Mononuclear cell (primary cell): ENCODE results near the gene AMBP. TPM values are rescaled to one million over a fixed set of nuclear protein-coding genes. Genes with fewer than 3 reads are reported as not detected.

ENCODE experiments used
- H3K27me3 ChIP-seq: 2 replicates; pipeline ENCODE4 v1.6.0; 2011; ENCODE audit warnings: low read length, control low read depth; ENCODE audit not compliant: insufficient read depth
- H3K4me1 ChIP-seq: 2 replicates; pipeline ENCODE4 v1.5.1; 2011; ENCODE audit warnings: mild to moderate bottlenecking, low read length, control low read depth; ENCODE audit not compliant: insufficient read depth
- H3K4me3 ChIP-seq: 2 replicates; pipeline ENCODE4 v1.5.1; 2011; ENCODE audit warnings: mild to moderate bottlenecking, low read length, moderate library complexity
- H3K9me3 ChIP-seq: 2 replicates; pipeline ENCODE4 v1.5.1; 2011; ENCODE audit warnings: low read depth, mild to moderate bottlenecking, control low read depth, low read length
- total RNA-seq: library from RNA; depleted of rRNA; stranded (reverse); fragments of >200 nt; gene quantifications from one replicate; pipeline ENCODE4 v1.2.3, GENCODE V29; 2012

The AMBP gene
- total RNA-seq, 1 donor: not detected

DNA sequence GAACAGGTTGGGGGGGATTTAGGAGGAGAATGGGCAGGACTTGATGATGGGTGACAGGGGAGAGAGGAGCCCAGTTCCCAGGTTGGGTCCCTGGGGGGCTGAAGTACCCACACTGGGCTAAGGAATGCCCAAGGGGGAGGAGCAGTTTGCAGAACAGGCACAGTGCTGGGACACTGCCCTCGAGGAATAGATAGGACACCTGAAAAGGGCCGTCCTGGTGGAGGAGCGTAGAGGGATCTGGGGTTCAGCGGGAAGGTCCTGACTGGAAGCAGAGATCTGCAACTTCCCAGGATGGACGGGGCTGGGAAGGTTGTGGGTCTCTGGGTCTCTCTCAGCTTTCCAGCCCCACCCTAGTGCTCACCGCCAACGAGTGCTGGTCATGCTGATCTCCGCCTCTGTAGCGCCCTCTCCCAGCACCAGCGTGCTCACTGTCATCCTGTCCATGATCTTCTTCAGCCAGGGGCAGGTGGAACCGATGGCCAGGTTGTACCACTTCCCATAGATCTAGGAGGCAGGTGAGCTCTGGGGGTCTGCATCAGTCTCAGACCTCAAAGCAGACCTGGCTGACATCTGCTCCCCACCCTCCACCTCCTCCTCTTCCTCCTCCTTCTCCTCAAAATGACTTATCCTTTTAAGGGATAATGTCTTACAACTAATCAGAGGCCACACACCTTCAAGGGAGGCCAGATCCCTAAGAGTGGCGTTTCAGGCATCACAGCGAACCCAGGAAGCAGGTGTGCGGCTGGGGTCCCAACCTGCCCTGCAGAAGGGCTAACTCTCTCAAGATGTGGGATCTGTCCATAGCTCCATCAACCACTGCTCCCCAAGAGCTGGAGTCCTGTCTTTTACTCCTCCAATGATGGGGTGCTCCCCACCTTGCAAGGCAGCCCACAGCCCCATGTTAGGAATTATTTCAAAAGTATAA, 1.6 kb downstream of the AMBP start:
- H3K4me1 ChIP-seq: no peaks in the 10 kb centered on the region
- no peaks in the 10 kb centered on the region for H3K9me3 ChIP-seq
- H3K4me3 ChIP-seq: no peak overlapping the region
- no peaks in the 10 kb centered on the region for H3K27me3 ChIP-seq

GRCh38 chr9:114075602-114076001, 2.5 kb downstream of the AMBP start:
- H3K27me3 ChIP-seq: no peaks in the 10 kb centered on the region
- H3K9me3 ChIP-seq: no peaks in the 10 kb centered on the region
- H3K4me3 ChIP-seq: no peak overlapping the region
- no peaks in the 10 kb centered on the region for H3K4me1 ChIP-seq

DNA sequence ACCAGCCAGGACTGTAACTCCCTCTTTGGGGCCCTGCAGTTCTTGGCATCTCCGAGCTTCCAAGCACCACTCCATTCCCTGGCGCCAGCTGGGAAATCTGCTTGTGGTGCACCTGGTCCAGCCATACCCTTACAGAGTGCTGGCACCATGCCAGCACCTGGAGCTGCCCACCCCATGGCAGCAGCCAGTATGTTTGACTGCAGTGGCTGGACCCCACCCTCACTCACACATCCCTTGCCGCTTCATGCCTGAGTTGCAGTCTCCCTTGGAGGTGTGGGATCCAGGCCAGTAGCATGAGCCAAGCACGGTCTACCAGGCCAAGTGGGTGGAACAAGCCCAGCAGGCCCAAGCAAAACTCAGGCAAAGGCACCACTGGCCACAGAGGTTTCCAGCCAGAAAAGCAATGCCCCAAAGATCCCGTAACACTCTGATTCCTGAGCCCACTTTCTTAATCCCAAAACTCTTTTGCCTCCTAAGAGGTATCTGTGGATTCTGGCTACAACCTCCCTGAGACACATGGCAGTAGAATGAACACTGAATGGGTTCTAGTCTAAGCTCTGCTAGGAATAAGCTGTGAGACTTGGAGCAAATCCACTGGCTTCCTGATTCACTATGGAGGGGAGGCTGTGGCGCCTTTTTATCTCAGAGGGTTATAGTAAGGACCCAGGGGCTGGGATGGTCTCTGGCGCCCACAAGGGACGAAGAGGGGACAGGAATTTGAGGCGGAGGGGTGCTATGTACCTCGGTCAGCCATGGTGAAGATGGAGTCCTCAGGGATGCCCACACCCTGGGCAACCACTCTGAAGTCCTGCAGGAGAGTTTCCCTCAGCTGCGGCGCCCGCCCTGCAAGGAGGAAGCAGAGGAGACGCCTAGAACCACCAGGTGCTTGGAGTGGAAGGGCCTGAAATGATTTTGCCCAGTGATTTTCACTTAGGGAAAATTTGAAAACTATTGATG, 5.6 kb downstream of the AMBP start:
- Histone ChIP-seq H3K4me1 (no peaks in the 10 kb centered on the region), H3K9me3 (no peaks in the 10 kb centered on the region), H3K27me3 (no peaks in the 10 kb centered on the region), H3K4me3 (no peak overlapping the region)

DNA sequence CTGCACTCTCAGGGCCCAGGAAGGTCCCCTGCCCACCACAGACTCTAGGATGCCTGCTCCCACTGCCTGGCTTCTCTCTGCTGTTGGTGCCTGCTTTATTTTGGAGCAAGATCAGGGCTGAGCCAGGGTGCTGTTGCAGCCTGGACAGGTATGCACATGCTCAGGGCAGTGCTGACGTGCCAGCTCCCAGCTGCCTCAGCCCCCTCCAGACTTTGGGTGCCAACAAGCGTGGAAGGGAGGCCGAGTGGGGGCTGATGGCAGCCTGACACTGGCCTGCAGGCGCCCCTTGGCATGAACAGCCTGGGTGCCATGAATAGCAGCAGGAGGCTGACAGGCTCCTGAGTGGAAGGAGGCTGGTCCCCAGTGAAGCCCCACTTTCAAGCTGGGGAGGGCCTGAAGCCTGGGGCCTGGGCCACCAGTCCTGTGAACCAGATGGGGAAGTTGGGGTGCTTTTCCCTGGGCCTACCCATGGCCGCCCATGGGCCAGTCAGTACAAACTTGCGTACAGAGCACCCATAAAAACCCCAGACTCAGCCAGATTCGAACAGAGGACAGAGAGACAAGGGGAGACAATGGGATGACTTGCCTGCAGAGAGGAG, 6.8 kb downstream of the AMBP start:
- no peak overlapping the region for H3K4me3 ChIP-seq
- H3K27me3 ChIP-seq: no peaks in the 10 kb centered on the region
- no peaks in the 10 kb centered on the region for H3K9me3 ChIP-seq
- H3K4me1 ChIP-seq: no peaks in the 10 kb centered on the region

DNA sequence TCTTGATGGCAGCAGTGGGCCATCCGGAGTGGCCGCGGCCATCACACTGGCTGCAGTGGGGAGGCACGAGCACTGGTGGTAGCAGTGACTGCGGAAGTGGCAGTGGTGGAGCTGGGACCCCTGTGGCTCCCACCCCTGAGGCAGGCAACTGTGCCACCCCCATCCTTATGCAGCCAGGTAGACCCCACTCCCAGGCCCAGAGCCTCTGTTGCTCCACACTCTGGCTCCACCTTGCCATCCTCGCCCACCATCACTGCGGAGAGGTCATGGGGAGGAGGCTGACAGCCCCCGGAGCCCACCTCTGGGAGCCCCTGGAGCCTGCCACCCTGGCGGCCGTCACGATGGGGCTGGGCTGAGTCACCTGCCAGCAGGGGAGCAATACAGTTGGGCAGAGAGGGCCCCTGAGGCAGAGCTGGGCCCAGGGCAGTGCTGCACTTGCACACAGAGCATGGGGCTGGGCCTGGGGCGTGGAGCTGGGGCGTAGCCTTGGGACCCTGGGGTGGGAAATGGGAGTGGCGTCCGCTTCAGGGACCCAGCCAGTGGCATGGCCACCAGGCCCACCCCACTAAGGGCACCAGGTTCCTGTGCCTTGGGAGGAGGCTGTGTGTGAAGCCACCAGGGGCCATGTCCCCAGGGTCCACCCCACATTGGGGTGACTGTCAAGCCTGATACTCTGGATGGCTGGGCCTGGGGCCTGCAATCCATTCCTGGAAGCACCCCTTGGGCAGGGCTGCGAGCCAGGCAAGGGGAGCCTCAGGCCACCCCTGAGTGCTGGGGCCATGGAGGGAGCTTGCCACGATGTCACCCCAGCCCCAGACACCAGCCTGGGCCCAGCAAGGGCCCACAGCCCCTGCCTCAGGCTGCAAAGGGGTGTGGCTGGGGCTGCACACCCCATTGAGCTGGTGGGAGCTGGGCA, 7.7 kb downstream of the AMBP start:
- Histone ChIP-seq H3K27me3 (no peaks in the 10 kb centered on the region), H3K4me3 (no peak overlapping the region), H3K4me1 (no peaks in the 10 kb centered on the region), H3K9me3 (no peaks in the 10 kb centered on the region)

DNA sequence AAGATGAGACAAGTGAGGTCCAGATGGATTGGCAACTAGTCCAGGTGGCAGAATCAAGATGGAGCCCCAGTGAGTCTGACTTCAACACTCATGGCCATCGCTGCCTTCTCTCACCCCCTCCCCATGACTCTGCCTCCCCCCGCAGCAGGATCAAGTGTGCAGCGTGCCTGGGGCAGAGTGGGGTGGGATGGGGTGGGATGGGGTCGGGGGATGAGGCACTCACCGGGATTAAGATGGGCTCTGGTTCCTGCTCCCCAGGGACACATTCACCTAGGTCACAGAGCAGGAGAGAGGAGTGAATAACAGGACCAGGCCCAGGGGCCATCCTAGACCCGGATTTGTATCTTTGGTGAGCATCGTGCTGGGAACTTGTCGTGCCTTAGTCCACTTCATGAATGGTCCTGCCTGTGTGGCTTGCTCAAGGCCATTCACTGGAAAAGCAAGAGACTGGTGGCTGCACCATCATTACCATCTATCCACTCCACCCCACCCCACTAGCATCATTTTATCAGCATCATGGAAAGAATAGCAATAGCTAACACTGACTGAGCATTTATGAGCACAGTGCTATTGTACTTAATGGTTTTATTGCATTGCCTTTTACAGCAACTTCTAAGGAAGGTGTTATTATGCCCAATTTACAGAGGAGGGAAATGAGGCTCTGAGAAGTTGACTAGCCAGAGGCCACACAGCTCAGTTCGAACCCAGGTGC, 8.5 kb downstream of the AMBP start:
- Histone ChIP-seq H3K4me3 (no peak overlapping the region), H3K27me3 (no peaks in the 10 kb centered on the region), H3K9me3 (no peaks in the 10 kb centered on the region), H3K4me1 (no peaks in the 10 kb centered on the region)

GRCh38 chr9:114065304-114065703, 12.8 kb downstream of the AMBP start:
- no peaks in the 10 kb centered on the region for H3K9me3 ChIP-seq
- no peak overlapping the region for H3K4me3 ChIP-seq
- H3K27me3 ChIP-seq: no peaks in the 10 kb centered on the region
- H3K4me1 ChIP-seq: no peaks in the 10 kb centered on the region

DNA sequence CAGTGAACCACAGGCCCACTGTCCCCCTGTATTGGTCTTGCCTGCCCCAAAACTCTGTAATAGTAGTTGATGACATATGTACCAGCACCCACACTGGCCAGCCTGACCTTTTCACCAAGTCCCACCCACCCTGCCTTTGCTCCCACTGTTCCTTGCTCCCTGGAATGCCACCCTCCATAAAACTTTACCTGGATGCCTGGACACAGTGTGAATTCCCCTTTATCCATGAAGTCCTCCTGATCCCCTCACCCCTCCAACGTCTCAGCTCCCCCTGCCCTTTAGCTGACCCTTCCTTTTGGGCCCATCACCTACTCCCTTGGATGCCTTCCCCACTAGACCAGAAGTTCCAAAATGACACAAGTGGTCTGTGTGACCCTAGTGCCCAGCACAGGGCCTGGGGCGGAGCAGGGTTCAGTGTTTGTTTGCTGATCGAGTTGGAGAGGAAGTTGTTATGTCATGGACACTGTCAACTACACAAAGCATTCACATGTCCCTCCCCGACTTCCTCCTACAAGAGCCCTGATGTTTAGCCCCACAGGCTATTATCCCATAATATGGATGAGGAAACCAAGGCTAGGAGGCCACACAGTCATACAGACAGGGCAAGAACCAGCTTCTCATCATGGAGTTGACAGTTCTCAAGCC, 16.1 kb downstream of the AMBP start:
- Histone ChIP-seq H3K4me3 (no peak overlapping the region), H3K4me1 (no peaks in the 10 kb centered on the region), H3K27me3 (no peaks in the 10 kb centered on the region), H3K9me3 (no peaks in the 10 kb centered on the region)

DNA sequence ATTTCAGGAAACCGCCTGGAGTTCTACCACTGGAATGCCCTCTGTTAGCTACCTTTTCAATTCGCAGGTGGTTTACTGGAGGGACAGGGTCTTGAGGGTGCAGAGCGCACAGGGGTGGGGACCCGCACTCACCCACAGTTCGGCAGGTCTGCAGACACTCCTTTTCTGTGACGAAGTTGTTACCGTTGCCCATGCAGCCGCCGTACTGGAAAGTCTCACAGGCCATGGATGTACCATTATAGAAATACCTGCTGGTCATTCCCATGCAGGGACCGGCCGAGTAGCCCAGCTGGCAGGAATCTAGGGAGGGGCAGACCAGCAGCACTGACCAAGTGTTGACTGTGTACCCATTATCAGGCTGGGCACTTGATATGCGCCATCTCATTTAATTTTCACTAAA, 16.8 kb downstream of the AMBP start:
- H3K4me1 ChIP-seq: no peaks in the 10 kb centered on the region
- no peaks in the 10 kb centered on the region for H3K9me3 ChIP-seq
- H3K27me3 ChIP-seq: no peaks in the 10 kb centered on the region
- no peak overlapping the region for H3K4me3 ChIP-seq

GRCh38 chr9:114060711-114061110, 17.4 kb downstream of the AMBP start:
- no peak overlapping the region for H3K4me3 ChIP-seq
- H3K4me1 ChIP-seq: no peaks in the 10 kb centered on the region
- no peaks in the 10 kb centered on the region for H3K9me3 ChIP-seq
- H3K27me3 ChIP-seq: no peaks in the 10 kb centered on the region

- Histone ChIP-seq H3K9me3 (no peaks in the 10 kb centered on the region), H3K4me3 (no peak overlapping the region), H3K27me3 (no peaks in the 10 kb centered on the region), H3K4me1 (no peaks in the 10 kb centered on the region)
Measured at GRCh38 chr9:114060070-114060469, 18.0 kb downstream of the AMBP start.

- no peaks in the 10 kb centered on the region for H3K27me3 ChIP-seq
- H3K4me1 ChIP-seq: no peaks in the 10 kb centered on the region
- no peak overlapping the region for H3K4me3 ChIP-seq
- H3K9me3 ChIP-seq: no peaks in the 10 kb centered on the region
Measured at GRCh38 chr9:114059047-114059803, 18.9 kb downstream of the AMBP start.

- Histone ChIP-seq H3K9me3 (no peaks in the 10 kb centered on the region), H3K27me3 (no peaks in the 10 kb centered on the region), H3K4me3 (no peak overlapping the region), H3K4me1 (no peaks in the 10 kb centered on the region)
Measured at GRCh38 chr9:114058688-114059046, 19.4 kb downstream of the AMBP start.
